ENCODE measurements around the gene PRKCH.
"Not testable (repeated sequence)": the region's sequence is repeated elsewhere in the genome, so short reads cannot be mapped to it uniquely, and the experiment has no call there.

The PRKCH gene

DNA sequence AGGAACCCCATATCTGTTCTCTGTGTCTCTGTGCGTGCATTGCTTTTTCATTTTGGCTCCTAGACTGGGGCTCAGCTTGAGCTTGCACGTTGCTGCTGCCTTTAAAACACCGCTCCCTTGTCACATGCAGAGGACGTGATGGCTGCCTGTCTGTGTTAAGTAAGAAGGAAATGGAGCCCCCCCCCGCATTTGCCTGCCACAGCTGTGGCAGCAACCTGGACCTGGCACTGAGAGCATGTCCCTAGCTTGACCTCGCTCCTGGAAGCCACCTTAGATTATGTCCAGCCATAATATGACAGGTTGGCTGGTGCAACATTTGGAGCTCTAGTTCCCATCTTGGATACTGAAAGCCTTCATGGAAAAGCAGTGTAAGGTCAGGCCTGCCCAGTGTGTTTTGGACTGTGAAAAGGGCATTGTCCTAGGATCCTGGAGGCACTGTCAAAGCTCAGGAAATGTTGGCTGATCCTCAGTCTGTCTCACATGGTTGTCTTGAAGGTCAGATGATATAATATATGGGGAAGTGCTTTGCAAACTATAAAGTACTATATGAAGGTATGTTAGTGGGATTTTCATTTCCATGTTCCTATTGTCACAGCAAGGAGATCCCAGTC, 73.8 kb downstream of the PRKCH start:
- FAIRE-seq: no peak

DNA sequence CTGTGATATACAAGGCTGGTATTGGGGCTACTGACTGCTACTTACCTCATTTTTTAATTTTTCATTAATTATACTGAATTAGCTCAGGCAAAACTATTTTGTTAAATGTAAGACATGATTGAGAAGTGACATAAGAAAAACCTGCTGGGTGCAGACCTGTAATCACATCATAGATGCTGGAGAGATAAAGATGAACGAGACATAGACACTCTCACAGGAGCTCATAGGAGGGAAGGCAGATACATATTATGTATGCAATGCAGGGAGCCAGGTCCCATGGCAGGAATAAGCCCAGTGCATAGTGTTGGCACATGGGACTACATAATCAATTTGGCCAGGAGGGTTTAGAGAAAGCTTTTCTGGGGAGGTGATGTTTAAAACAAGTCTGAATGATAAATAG, 74.9 kb downstream of the PRKCH start:
- no peak for FAIRE-seq

DNA sequence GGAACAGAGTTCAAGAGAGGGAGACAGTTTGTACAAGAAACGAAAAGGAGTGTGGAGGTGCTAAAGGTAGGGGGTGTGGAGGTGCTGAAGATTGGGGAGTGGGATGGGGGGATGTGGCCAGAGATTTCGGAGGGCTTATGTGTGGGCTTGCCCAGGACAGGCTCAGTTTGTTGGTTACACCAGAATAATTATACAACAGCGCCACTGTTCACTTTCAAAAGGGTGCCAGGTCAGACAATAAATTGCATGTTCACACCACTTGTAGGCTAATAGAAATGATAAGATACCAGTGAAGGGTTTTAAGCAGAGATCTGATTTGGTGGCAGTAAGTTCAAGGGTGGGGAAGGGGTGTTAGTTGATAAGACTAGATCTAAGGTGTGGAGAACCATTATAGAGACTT, 75.3 kb downstream of the PRKCH start:
- no peak for FAIRE-seq

DNA sequence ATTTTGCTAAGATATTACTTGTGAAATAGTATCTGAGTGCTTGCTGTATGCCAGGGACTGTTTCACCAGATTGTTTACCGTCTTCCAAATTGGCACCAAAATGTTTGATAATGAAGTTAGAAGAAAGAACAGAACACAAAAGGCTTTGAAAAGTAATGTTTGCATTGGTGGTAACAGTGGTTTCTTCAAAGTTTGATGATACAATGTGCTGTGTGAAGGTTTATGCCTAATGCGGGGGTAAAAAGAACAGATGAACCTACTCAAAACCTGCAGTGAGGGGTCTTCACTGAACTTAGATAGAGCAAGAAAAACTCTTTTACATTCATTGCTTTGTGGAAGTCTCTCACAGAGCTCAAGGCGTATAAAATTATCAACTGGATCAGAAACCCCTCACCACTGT, 76.2 kb downstream of the PRKCH start:
- FAIRE-seq: no peak

DNA sequence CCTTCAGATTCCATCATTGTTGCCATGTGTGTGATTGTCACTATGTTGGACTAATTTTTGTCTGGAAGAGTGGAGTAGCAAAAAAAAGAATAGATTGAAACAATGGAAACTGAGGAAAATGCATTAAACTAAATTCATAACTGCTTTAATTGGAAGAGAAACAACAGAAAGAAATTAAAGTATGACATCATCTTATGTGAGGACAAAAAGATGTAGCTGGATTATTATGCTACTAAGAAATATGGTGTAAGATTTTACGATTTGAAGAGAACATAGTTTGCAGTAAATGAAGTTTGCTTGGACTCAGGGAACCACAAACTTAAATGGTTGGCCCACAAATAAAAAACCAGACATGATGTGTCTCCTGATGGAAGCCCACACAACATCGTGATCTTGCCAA, 76.8 kb downstream of the PRKCH start:
- no peak for FAIRE-seq

DNA sequence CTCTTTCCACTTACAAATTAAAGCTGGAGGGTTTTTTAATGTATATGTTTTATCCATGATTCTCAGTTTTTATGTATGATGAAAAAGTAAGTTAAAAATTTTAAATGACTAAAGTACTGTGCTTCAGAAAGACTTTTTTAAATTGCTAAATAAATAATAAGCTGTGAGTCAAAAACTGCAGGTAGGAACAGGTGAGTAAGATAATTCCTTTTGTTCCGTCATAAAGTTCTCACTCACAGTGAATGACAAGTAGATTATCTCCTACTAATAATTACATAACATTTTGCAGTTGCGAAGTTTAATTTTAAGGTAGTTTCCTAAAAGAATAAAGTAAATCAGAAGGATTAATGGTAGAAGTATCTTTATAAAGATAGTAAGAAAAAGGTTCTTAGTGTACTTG, 78.0 kb downstream of the PRKCH start:
- no peak for FAIRE-seq

DNA sequence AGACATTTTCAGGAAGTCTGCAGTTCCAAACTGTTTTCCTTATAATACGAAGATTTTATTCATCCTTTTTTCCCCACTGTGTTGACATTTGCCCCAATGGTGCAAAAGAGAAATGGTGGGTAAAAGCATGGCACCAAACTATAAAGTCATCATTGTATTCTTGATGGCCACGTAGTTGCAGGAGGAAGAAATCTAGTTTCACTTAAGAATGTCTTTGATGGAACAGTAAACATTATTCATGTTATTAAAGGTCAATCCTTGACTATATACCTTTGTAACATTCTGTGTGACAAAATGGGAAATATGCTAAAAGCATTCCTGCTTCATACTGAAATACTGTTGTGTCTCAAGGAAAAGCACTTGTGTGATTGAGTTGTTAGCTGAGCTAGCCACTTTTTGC, 80.1 kb downstream of the PRKCH start:
- no peak for FAIRE-seq

DNA sequence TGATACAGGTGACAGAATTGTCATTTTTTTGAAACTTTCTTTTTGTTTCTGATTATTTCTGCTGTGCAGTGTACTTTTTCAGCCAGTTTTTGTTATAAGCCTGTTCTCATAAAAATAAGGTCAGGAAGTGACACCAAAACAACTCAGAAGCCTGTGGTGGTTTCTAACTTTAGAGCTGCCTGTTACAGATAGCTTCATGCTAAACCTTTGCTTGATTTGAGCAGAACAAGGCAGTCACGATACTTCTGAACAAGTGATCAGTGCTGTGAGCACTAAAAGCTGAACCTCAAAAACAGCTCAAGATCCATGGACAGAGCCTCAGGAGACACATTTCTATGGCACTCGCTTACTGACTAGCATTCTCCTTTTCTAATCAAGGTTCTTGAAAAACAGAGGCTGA, 82.0 kb downstream of the PRKCH start:
- no peak for FAIRE-seq

DNA sequence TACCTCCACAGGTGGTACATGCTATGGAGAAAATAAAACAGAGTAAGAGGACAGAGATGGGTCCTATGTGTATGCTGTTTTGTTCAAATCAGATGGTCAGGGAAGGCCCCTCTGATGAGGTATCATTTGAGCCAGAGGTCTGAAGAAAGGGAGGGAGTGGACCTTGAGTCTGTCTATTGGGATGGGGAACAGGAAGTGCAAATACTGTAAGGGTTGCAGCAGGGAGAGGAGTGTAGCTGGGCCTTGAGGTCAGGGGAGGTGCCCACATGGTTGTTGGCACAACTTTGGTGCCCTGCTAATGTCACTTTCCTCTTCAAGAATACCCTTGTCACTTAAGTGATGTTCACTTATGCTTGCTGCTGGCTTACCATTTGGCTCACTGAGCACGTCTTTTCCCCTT, 83.3 kb downstream of the PRKCH start:
- FAIRE-seq: no peak

DNA sequence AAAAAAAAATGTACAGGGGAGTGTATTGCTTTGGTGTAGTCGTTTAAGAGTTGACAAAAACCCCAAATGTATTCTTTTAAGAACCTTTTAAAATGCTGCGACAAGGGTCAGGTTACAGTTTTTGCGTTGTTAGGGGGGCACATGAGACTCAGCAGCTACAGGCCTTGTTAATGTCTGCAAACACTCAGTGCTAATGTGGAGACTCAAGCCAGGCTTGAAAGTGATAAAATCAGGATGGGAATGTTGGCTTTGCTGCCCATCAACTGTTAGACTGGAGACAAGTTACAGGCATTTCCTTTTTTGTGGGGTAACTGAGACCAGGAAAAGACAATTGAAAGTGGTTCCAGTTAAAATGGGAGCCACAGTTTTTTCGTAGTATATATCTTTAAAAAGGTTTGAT, 84.8 kb downstream of the PRKCH start:
- no peak for FAIRE-seq

DNA sequence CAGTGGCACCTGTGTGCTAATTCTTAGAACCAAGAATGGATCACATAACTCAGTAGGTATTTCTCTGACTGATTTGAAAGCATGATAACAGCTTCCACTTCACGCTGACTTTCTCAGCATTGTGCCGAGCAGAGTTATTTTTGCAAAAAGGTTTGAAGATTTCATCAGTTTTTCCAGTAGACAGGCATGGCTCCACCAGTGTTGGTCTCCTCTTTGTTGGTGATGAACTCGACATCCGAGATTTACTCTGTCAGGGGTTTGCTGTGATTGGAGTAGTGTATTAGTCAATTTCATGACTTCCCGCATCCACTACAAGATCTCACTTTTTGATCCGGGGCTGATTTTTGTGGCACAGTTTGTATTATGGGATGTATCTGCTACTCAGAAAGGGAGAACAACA, 85.3 kb downstream of the PRKCH start:
- FAIRE-seq: no peak

DNA sequence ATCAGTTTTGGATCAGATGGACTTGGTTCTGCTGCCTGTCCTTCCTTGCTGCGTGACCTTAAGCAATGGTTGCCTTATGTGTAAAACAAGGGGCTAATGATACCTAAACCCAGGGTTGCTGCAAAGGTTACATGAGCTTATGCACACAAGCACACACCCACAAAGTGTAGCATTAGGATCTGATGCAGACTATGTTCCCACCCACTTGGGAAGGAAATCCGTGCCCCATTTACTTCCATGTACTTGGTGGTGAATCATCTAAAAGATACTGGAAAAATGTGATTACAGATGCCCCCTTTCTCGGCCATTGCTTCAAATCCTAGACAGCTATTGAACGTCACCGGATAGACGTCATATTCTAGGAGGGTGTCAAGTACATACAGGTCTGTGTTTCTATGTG, 87.1 kb downstream of the PRKCH start:
- FAIRE-seq: no peak

DNA sequence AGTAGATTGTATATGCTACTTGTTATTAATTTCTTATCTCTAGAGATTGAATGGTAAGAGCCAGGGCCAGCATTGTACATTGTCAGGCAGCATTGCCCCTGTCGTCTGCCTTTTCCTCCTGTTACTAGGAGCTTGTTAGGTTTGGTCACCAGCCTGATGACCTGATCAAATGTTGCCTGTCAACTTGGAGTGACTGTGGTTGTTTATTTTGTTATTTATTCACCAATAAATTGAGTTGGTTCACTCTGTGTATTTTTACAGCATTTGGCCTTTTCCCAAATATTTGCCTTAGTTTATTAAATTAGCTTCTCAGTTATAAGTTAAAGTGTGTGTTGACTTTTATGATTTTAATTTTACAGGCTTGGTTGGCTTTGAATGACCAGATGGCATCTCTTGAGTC, 88.4 kb downstream of the PRKCH start:
- FAIRE-seq: no peak

DNA sequence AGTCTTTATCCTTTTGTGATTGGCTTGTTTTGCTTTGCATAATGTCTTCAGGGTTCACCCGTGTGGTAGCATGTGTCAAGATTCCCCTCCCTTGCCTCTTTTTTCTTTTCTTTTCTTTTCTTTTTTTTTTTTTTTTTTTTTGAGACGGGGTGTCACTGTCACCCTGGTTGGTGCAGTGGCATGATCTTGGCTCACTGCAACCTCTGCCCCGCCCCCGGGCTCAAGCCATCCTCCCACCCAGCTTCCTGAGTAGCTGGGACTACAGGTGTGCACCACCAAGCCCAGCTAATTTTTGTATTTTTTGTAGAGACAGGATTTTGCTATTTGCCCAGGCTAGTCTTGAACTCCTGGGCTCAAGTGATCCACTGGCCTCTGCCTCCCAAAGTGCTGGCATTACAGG, 94.6 kb downstream of the PRKCH start:
- FAIRE-seq: not testable (repeated sequence)

DNA sequence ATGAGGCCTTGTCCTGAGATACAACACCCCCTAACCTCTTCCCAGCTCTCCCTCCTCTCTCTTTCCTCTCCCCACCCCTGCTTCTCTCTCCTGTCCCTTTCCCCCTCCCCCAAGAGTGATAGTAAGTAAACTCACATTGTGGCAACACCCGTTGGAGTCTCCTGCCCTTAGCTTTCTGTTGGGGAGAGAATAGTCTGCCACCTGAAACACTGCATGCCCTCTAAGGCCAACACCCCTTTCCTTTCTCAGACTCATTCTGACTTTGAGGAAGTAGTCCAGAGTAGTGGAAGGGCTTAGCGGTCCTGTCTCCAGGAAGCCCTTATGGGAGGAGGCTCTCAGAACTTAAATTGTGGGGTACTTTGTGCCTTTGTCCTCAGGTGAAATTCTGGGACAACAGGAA, 95.2 kb downstream of the PRKCH start:
- FAIRE-seq: no peak

DNA sequence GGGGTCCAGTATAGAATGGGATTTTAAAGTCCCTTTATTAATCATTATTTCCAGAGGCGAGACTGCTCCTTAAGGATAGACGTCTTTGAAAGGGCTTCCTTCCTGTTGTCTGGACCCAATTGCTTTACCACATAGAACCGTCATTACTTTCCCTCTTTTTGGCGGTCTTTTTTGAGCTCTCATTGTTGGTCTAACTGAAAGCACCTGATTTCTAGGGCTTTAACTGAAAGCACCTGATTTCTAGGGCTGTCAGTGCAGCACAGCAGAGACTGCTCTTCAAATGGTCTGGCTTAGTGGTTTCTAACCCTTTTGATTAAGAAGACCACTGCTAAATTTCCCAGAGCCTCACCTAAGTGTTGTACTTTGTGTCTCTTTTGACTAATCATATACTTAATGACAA, 95.8 kb downstream of the PRKCH start:
- no peak for FAIRE-seq

DNA sequence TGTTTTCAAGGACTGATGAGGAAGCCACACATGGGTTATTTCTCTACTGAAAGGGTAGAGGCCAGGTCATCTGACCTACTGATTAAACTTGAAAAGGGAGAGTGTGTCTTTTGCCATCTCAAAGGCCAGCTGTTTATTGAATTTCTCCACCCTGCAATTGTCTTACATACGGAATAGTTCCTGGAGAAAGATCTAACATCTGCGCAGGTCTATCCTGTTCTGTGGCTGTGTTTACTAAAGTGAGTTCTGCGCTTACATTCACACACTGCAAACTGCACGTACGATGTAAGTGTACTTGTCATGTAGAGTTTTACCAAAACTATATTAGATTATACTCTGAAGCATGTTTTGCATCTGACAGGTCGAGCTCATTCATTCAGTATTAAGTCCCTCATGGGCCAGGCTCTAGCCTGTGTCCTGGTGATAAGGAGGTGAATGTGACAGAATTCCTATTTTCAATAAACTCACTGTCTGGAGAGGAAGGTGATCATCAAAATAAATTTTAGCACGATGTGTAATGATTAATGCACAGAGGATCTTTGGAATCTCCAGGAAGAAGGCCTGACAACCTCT, 96.6 kb downstream of the PRKCH start:
- no peak for FAIRE-seq

DNA sequence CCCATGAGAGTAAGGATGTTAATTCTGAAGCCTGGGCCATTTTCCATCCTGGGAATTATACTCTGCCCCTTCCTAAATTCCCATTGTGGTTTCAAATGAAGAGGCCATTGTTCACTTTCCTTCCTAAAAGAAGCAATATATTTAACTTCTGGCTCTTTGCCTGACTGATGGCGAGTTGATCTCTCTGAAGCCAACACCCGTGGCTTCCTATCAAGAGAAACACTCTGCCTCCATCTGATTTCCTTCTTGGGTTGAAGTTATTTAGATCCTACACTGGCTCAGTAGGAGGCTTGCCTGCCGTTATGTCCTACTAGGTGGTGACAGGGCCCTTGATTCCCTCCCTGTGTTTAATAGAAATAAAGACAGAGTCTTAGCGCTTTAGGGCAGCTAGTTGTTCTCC, 97.4 kb downstream of the PRKCH start:
- FAIRE-seq: no peak

DNA sequence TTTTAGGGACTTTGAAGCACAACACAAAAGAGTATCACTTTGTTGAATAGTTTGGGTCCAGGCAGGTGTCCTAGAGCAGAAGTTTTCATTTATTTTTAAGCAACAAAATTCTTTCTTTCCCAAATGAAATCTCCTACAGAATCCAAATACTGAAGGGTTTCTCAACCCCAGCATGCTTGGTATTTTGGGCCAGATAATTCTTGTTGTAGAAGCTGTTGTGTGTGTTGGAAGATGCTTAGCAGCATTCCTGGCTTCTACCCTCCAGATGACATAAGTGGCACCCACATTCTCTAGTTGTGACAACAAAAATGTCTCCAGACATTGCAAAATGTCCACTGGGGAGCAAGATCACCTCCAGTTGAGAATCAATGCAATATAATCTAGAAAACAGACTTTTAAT, 97.8 kb downstream of the PRKCH start:
- no peak for FAIRE-seq

DNA sequence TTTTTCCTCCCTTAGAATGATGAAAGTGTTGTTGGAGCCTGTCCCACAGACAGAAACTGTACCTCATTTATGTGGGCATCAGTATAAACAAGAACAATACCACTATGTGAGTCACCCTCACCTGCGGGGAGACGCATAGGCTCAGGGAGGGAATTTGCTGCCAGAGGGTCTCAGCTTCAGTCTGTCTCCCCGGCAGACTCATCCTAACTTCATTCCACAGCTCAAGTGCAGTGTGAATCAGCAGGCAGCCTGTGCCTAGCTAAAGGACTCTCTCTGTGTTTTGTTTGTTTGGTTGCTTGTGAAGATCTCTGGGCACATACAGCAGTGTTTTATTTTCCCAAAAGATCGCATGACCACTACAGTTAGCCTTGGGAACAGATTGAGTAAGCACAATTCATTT, 98.9 kb downstream of the PRKCH start:
- FAIRE-seq: no peak

DNA sequence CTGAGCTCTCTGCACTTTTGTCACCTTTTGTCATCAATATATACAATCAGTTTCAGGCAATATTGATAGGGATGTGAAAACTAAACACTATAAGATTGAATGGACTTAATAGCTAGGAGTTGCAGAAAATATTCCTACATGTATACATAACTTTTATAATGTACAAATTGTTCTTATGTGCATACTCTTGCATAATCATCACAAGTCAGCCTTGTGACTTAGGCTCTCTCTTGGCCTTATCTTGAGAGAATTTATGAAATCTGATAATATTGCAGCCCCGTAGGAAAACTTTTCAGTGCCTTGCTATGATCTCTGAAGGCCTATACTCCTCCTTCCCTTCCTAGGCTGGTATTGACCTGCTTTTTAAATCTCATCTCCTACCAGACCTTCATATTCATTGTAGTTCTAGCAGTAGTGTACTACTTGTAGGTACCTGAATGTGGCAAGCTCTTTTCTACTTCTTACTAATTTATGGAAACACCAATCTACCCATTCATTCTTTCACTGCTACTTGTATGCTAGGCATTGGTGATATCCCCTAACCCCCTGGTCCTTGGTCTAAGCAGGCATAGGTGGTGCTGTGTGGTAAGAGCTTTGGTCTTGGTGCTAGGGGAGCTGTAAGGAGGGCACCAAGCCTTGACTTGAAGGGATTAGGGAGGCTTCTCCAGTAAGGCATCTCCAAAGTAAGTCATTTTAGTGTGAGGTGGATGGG, 100.0 kb downstream of the PRKCH start:
- FAIRE-seq: no peak

DNA sequence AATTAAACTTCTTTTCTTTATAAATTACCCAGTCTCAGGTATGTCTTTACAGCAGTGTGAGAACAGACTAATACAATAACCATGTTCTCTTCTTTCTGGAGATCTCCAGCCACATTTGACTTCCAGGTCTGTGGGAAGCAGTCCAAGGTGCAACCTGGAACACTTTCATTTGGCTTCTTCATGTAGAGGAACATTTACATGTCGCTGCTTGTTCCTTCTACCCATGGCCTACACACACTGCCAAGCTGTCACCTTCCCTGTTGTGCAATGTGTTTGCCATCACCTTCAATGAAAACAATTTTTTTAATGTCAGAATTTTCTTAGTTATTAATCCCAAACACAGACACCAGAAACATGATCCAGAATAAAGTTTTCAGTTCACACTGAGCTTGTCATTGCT, 104.7 kb downstream of the PRKCH start:
- no peak for FAIRE-seq

DNA sequence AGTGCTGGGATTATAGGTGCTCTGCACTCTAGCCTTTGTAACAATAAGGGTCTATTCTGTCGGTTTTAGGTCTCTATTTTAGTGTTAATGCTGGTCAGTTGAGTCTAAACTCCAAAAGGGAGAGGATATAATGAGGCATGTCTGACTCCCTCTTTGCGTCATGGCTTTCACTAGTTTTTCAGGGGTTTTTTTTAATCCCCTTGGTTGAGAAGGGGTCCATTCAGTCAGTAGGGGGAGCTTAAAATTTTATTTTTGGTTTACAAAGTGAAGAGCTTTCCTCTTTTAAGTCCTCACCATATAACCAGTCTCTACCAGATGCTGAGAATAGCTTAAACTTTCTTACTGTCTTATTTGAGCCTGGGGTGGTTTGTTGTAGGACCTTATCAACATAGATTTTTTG, 106.9 kb downstream of the PRKCH start:
- no peak for FAIRE-seq

DNA sequence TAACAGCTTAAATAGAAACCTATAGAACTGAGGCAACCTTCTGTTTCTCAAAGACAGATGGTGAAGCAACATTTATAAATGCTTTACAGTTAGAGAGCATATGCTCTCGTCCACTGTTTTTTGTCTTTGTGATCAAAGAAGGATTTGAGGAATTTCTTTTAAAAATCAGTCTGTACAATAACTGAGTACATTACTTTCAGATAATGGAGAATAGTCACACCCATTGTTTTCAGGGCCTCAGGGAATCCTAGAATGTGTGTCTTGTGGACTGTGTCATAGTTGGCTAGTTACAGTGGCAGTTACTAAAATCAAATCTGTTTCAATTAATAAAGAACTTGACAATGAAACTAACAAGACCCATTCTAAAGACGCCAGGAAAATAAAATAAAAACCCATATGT, 107.9 kb downstream of the PRKCH start:
- FAIRE-seq: no peak

All from TTC549 (cell line).